ENCODE data around the gene PRKCE. TPM values are rescaled to one million over a fixed set of nuclear protein-coding genes. Genes with fewer than 3 reads are reported as not detected.
"Not testable (repeated sequence)": the region's sequence is repeated elsewhere in the genome, so short reads cannot be mapped to it uniquely, and the experiment has no call there.

The PRKCE gene
- polyA plus RNA-seq, 1 of the 3 experiments (the other 2 are of a cell fraction): 16.3 TPM

- H4K20me1 ChIP-seq (ENCODE audit: insufficient read depth): no peaks in the 10 kb centered on the region
- 87% methylated on average over 11 of the region's 11 CpGs for WGBS (ENCODE audit: low lambda C conversion rate)
- H3K9ac ChIP-seq: no peak overlapping the region
- TF ChIP-seq FOSL2 (IDR thresholded peaks at IDR 0.05; ENCODE audit: borderline replicate concordance, low read depth) (no peak), RCOR1 (IDR thresholded peaks at IDR 0.05; ENCODE audit: low read length) (no peak)
- H3F3A ChIP-seq (replicated peaks; ENCODE audit: insufficient read depth): peaks cover 6% of the 10 kb centered on the region
- H3K27ac ChIP-seq (ENCODE audit: low read depth in 2 of 2, low read length in 1 of 2): no peak overlapping the region
- H2AFZ ChIP-seq (ENCODE audit: low read depth): no peak overlapping the region
- no peak for DNase-seq
- no peaks in the 10 kb centered on the region for H3K9me2 ChIP-seq
- no peaks in the 10 kb centered on the region for H3K79me2 ChIP-seq (ENCODE audit: insufficient read depth)
- H3K4me1 ChIP-seq (ENCODE audit: control insufficient read depth in 1 of 2, insufficient read depth in 2 of 2, low read depth in 1 of 2, low read length in 1 of 2): peaks cover 9 to 19% of the 10 kb centered on the region in 2 experiments; a peak in 3 of 4 replicates
- no peaks in the 10 kb centered on the region for H3K36me3 ChIP-seq (replicated peaks in 1 of 2; ENCODE audit: control insufficient read depth in 1 of 2, insufficient read depth in 2 of 2, low read length in 1 of 2)
- ChIA-PET CTCF (interaction anchor here (0.8 to 1.6 kb wide), 7 partner anchors 8 to 273 kb away, joined by 3 to 5 read pairs (median 3); no protein-coding TSS in a partner anchor), POLR2A (interaction anchor here (0.6 kb wide), 1 partner anchor 458 kb away, joined by 3 read pairs; no protein-coding TSS in a partner anchor)
- H3K4me2 ChIP-seq: no peak overlapping the region
- H3K9me3 ChIP-seq: no peaks in the 10 kb centered on the region
- H3K27me3 ChIP-seq (ENCODE audit: insufficient read depth): no peaks in the 10 kb centered on the region
- no peak overlapping the region for H3K4me3 ChIP-seq (ENCODE audit: low read depth in 2 of 2, low read length in 1 of 2)
Observed at GRCh38 chr2:45857867-45858520, 206.5 kb downstream of the PRKCE start.

- DNase-seq; H3K4me3 ChIP-seq (ENCODE audit: low read depth in 2 of 2, low read length in 1 of 2); H4K20me1 ChIP-seq (ENCODE audit: insufficient read depth); H3K27me3 ChIP-seq (ENCODE audit: insufficient read depth); H3F3A ChIP-seq (replicated peaks; ENCODE audit: insufficient read depth); H3K9me3 ChIP-seq; H3K27ac ChIP-seq (ENCODE audit: low read depth in 2 of 2, low read length in 1 of 2); H3K4me2 ChIP-seq; H2AFZ ChIP-seq (ENCODE audit: low read depth); H3K36me3 ChIP-seq (replicated peaks in 1 of 2; ENCODE audit: control insufficient read depth in 1 of 2, insufficient read depth in 2 of 2, low read length in 1 of 2); H3K9me2 ChIP-seq; POLR2A ChIA-PET; H3K79me2 ChIP-seq (ENCODE audit: insufficient read depth); H3K9ac ChIP-seq: not testable (repeated sequence)
- 78% methylated on average over 5 of the region's 5 CpGs for WGBS (ENCODE audit: low lambda C conversion rate)
- CTCF ChIA-PET: interaction anchor here (0.7 to 1.8 kb wide), 4 partner anchors 13 to 274 kb away, joined by 3 to 4 read pairs (median 3); no protein-coding TSS in a partner anchor
- H3K4me1 ChIP-seq (ENCODE audit: control insufficient read depth in 1 of 2, insufficient read depth in 2 of 2, low read depth in 1 of 2, low read length in 1 of 2): peaks cover 9 to 19% of the 10 kb centered on the region in 2 experiments; a peak in 3 of 4 replicates
Observed at GRCh38 chr2:45858872-45859271, 207.4 kb downstream of the PRKCE start.

GRCh38 chr2:45859682-45860081 is 208.2 kb downstream of the PRKCE start:
- Histone ChIP-seq H3K9ac (no peak overlapping the region), H3K9me2 (no peaks in the 10 kb centered on the region), H3K27me3 (ENCODE audit: insufficient read depth) (no peaks in the 10 kb centered on the region), H2AFZ (ENCODE audit: low read depth) (no peak overlapping the region), H3K79me2 (ENCODE audit: insufficient read depth) (no peaks in the 10 kb centered on the region), H3K9me3 (no peaks in the 10 kb centered on the region), H3K27ac (ENCODE audit: low read depth in 2 of 2, low read length in 1 of 2) (no peak overlapping the region), H3K4me1 (ENCODE audit: control insufficient read depth in 1 of 2, insufficient read depth in 2 of 2, low read depth in 1 of 2, low read length in 1 of 2) (peaks cover 9 to 19% of the 10 kb centered on the region in 2 experiments; a peak in 3 of 4 replicates), H3K36me3 (replicated peaks in 1 of 2; ENCODE audit: control insufficient read depth in 1 of 2, insufficient read depth in 2 of 2, low read length in 1 of 2) (no peaks in the 10 kb centered on the region), H3K4me2 (no peak overlapping the region), H3K4me3 (ENCODE audit: low read depth in 2 of 2, low read length in 1 of 2) (no peak overlapping the region), H4K20me1 (ENCODE audit: insufficient read depth) (no peaks in the 10 kb centered on the region), H3F3A (replicated peaks; ENCODE audit: insufficient read depth) (peaks cover 6% of the 10 kb centered on the region)
- TF ChIP-seq JUND (IDR thresholded peaks at IDR 0.05) (no peak), SIN3A (IDR thresholded peaks at IDR 0.05; ENCODE audit: borderline replicate concordance, low read depth, low read length) (no peak), RFX5 (IDR thresholded peaks at IDR 0.05; ENCODE audit: low read length) (no peak), SMC3 (IDR thresholded peaks at IDR 0.05; ENCODE audit: low read depth, low read length) (no peak), TCF12 (IDR thresholded peaks at IDR 0.05) (no peak)
- POLR2A ChIA-PET: no interaction called here
- 93% methylated on average over 1 of the region's 1 CpG for WGBS (ENCODE audit: low lambda C conversion rate)
- CTCF ChIA-PET: interaction anchor here (0.6 to 1.8 kb wide), 17 partner anchors 8 to 846 kb away, joined by 3 to 6 read pairs (median 3); no protein-coding TSS in a partner anchor
- DNase-seq: no peak

All from SK-N-SH (cell line).